Fibroblast of the aortic adventitia (primary cell): Measurements from ENCODE around the gene SCUBE3. TPM values are rescaled to one million over a fixed set of nuclear protein-coding genes. Genes with fewer than 3 reads are reported as not detected.

Source experiments
- DNase-seq: peaks from one replicate; pipeline ENCODE4 v3.0.0-alpha.2; 2010; ENCODE audit warnings: low read depth
- H3K4me3 ChIP-seq: 2 replicates; pipeline ENCODE4 v1.5.1; 2011; ENCODE audit warnings: low read depth, mild to moderate bottlenecking, control low read depth, low read length, moderate library complexity
- CTCF ChIP-seq: IDR thresholded peaks from 2 replicates; pipeline ENCODE4 v1.5.1; 2011; ENCODE audit warnings: mild to moderate bottlenecking, low read length, control low read depth, inconsistent platforms; ENCODE audit not compliant: insufficient read depth
- total RNA-seq: library from RNA; depleted of rRNA; stranded (reverse); fragments of >200 nt; gene quantifications from 2 replicates; pipeline ENCODE4 v1.2.3, GENCODE V29; 2012; ENCODE audit warnings: low replicate concordance

SCUBE3 gene
- total RNA-seq, 1 donor, result 10.0 TPM

- no peak for TF ChIP-seq CTCF
- no peak for DNase-seq
- H3K4me3 ChIP-seq, result no peak overlapping the region
Observed at GRCh38 chr6:35295036-35295435, 81.3 kb downstream of the SCUBE3 start.

- no peak for DNase-seq
- TF ChIP-seq CTCF, result no peak
- no peak overlapping the region for H3K4me3 ChIP-seq
Observed at GRCh38 chr6:35295521-35296315, 82.0 kb downstream of the SCUBE3 start.

GRCh38 chr6:35296931-35297600, 83.3 kb downstream of the SCUBE3 start:
- no peak for DNase-seq
- no peak overlapping the region for H3K4me3 ChIP-seq
- no peak for TF ChIP-seq CTCF

- peak; percentile 66 for TF ChIP-seq CTCF
- peak within 1 kb of the TSS; percentile 41 for H3K4me3 ChIP-seq
- DNase-seq, result peak; percentile 69
Observed at GRCh38 chr6:35297601-35298481, 84.1 kb downstream of the SCUBE3 start, which contains the start of gene DEF6. DEF6 (plus strand) TSS chr6:35297818; CDS start chr6:35297857, 39 bp downstream.

GRCh38 chr6:35298625-35299140, 84.9 kb downstream of the SCUBE3 start:
- H3K4me3 ChIP-seq, result no peak overlapping the region
- DNase-seq, result no peak
- TF ChIP-seq CTCF, result no peak

- DNase-seq, result no peak
- H3K4me3 ChIP-seq, result no peak overlapping the region
- TF ChIP-seq CTCF, result no peak
Observed at GRCh38 chr6:35299674-35300073, 85.9 kb downstream of the SCUBE3 start.
